ENCODE results near the gene NLRC5.

DNA sequence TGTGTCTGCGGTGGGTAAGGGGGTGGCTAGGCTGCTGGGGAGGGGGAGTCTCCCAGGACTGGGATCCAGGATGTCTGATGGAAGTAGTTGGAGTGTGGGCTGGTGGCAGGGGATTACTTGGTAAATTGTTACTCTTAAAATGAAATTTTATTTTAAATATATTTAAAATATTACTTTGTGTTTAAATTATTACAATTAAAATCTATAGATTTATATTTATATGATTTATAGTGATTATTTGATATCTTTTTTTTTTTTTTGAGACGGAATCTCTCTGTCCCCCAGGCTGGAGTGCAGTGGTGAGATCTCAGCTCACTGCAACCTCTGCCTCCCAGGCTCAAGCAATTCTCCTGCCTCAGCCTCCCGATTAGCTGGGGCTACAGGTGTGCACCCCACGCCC is 121.6 kb downstream of the NLRC5 start:
- TF ChIP-seq, protein P1, sequence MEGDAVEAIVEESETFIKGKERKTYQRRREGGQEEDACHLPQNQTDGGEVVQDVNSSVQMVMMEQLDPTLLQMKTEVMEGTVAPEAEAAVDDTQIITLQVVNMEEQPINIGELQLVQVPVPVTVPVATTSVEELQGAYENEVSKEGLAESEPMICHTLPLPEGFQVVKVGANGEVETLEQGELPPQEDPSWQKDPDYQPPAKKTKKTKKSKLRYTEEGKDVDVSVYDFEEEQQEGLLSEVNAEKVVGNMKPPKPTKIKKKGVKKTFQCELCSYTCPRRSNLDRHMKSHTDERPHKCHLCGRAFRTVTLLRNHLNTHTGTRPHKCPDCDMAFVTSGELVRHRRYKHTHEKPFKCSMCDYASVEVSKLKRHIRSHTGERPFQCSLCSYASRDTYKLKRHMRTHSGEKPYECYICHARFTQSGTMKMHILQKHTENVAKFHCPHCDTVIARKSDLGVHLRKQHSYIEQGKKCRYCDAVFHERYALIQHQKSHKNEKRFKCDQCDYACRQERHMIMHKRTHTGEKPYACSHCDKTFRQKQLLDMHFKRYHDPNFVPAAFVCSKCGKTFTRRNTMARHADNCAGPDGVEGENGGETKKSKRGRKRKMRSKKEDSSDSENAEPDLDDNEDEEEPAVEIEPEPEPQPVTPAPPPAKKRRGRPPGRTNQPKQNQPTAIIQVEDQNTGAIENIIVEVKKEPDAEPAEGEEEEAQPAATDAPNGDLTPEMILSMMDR (IDR thresholded peaks at IDR 0.05; ENCODE audit: insufficient read depth, low read depth, low read length), result no peak
- no peak for TF ChIP-seq EZH2 (IDR thresholded peaks at IDR 0.05; ENCODE audit: insufficient read depth, low read length)
